Brain microvascular endothelial cell (primary cell): ENCODE measurements around the gene CENPP.

ENCODE experiments used
- DNase-seq: peaks from one replicate; pipeline ENCODE4 v3.0.0-alpha.2; 2020
- H3K27ac ChIP-seq: fragments of 250-450 bp; sonication (Bioruptor Pico); 2 replicates; pipeline ENCODE4 v1.5.1; 2020; ENCODE audit warnings: mild to moderate bottlenecking, moderate library complexity
- H3K27me3 ChIP-seq: fragments of 250-450 bp; sonication (Bioruptor Pico); replicated peaks from 2 replicates; pipeline ENCODE4 v1.5.1; 2020; ENCODE audit warnings: mild to moderate bottlenecking
- H3K36me3 ChIP-seq: fragments of 250-450 bp; sonication (Bioruptor Pico); replicated peaks from 2 replicates; pipeline ENCODE4 v1.5.1; 2020; ENCODE audit warnings: mild to moderate bottlenecking
- H3K4me3 ChIP-seq: 2 replicates; pipeline ENCODE4 v1.5.1; 2011; ENCODE audit warnings: low read depth, mild to moderate bottlenecking, control low read depth, low read length, moderate library complexity
- CTCF ChIP-seq: IDR thresholded peaks from 2 replicates; pipeline ENCODE4 v1.5.1; 2011; ENCODE audit warnings: low read depth, mild to moderate bottlenecking, moderate library complexity, low read length, control low read depth, inconsistent platforms; ENCODE audit errors: missing control alignments
- in situ Hi-C: cut with HindIII; loops from 2 replicates; pipeline ENCODE4 v1.10.0; 2017; ENCODE audit warnings: low sequenced_read_pairs, low pct_ligation_motif_present

The CENPP gene

DNA sequence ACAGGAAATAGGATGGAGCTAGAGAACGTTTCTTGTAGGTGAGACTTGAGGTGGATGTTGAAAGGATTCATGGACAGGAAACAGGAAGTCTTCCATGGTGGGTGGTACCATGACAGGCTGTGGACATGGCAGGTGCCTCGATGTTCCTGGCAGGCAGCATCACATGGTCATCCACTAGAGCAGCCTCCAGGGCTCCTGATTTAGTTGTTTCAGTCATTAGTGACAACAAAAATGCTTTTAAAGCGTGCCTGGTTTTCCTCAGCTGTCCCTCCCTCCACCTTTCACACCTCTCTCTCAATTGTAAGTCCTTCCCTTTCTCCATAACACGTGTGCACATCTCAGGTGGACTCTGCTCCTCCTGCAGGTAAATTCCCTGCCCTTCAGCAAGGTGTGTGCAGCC is 181.7 kb downstream of the CENPP start:
- DNase-seq, result no peak
- H3K4me3 ChIP-seq, result no peak overlapping the region
- H3K27ac ChIP-seq, result no peak overlapping the region
- no peaks in the 10 kb centered on the region for H3K36me3 ChIP-seq
- no peaks in the 10 kb centered on the region for H3K27me3 ChIP-seq
- no peak for TF ChIP-seq CTCF
- in situ Hi-C loops, result no loop called here

DNA sequence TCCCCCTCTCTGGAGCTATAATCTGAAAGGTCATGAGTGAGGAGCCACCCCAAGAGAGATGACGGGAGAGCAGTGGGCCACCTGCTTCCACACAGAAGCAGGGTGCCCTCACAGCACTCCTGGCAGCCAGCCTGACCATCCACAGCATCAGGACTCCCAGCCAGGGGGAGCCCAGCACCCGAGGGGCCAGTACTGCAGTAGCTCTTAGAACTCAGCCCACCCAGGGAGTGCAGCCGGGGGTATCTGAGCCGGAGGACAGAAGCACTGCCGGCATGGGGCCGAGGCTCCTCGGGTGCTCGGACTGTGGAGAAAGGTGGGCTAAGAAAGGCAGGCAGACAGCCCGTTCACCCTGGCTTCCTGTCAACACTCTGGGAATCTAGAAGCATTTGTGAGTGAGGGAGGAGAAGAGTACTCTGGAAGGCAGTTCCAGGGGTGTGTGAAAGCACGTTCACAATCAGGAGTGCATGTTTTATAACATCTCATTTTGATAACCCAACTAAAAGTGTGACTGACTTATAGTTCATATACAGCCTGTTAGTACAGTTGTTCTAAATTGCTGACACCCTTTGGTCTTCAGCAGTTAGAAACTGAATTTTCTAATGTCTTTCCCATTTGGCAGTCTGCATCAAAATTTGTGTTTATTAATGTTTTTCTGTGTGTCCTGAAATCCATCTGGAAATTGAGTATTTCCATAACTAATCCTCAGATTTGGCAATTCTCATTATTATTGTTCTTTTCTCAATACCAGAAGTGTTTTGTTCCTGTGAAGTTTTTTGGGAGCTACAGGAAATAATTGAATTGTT is 182.5 kb downstream of the CENPP start:
- no peak overlapping the region for H3K4me3 ChIP-seq
- peak; percentile 16 for TF ChIP-seq CTCF

GRCh38 chr9:92509050-92509449 is 183.3 kb downstream of the CENPP start:
- no peaks in the 10 kb centered on the region for H3K27me3 ChIP-seq
- in situ Hi-C loops, result no loop called here

More for the DNA sequence above, 182.5 kb downstream of the CENPP start:
- Histone ChIP-seq H3K36me3 (no peaks in the 10 kb centered on the region), H3K27me3 (no peaks in the 10 kb centered on the region), H3K27ac (no peak overlapping the region)
- no peak for DNase-seq
- in situ Hi-C loops, result no loop called here

DNA sequence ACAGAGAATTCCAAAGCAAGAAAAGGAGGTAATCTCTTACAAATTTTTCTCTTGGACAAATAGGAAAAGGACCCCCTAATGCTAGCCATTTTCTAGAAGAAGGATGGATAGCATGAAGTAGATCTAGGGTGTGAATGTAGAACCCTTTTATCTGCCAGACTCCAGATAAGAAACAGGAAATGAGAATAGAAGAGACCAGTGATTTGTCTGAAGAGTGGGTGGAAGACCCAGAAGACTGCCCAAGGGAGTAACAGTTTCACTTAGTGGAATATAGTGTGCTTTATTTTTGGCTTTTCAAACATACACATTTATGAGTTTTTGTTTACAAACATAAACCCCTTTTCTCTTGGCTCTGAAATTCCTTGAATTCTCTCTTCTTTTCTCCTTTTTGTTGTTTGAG is 185.0 kb downstream of the CENPP start:
- DNase-seq, result no peak
- TF ChIP-seq CTCF, result no peak
- in situ Hi-C loops, result no loop called here

More at GRCh38 chr9:92509050-92509449, 183.3 kb downstream of the CENPP start:
- no peak for TF ChIP-seq CTCF
- Histone ChIP-seq H3K36me3 (no peaks in the 10 kb centered on the region), H3K4me3 (no peak overlapping the region), H3K27ac (no peak overlapping the region)
- no peak for DNase-seq

DNA sequence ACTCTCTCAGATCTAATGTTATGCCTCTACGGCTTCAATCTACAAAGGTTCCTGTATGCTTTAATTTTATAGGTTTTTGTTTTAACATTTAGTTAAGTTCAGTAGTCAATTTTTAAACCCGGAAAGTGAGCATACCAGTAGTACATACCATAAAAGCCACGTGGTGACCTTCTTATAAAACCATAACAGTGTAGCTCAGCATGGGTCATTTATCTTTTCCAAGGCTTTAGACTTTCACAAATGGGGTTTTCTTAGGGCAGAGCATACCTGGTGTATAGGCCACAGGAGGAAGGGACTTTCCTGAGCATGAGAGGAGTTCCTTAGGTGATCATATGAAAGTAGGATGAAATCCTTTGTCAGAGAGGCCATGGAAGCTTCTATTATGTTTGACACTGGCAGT is 186.9 kb downstream of the CENPP start:
- no peaks in the 10 kb centered on the region for H3K36me3 ChIP-seq
- TF ChIP-seq CTCF, result no peak
- no peak overlapping the region for H3K4me3 ChIP-seq
- H3K27ac ChIP-seq, result no peak overlapping the region
- no peaks in the 10 kb centered on the region for H3K27me3 ChIP-seq
- in situ Hi-C loops, result no loop called here
- no peak for DNase-seq

More for the DNA sequence above, 185.0 kb downstream of the CENPP start:
- Histone ChIP-seq H3K27me3 (no peaks in the 10 kb centered on the region), H3K4me3 (no peak overlapping the region), H3K36me3 (no peaks in the 10 kb centered on the region), H3K27ac (no peak overlapping the region)

DNA sequence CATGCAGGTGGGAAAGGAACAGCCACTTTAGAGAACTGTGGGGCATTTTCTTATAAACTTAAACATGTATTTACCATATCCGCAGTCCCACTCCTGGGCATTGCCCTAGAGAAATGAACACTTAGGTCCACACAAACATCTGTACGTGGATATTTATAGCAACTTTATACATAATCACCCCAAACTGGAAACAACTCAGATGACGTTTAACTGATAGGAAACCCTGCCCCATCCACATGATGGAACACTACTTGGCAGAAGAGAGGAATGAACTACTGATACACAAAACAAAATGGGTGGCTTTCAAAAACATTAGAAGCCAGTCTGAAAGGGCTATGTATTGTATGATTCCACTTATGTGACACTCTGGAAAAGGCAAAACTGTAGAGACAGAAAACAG is 187.6 kb downstream of the CENPP start:
- Histone ChIP-seq H3K4me3 (no peak overlapping the region), H3K27me3 (no peaks in the 10 kb centered on the region), H3K36me3 (no peaks in the 10 kb centered on the region), H3K27ac (no peak overlapping the region)
- in situ Hi-C loops, result no loop called here
- no peak for TF ChIP-seq CTCF
- no peak for DNase-seq
